Hematopoietic multipotent progenitor cell treated with erythropoietin and hydrocortisone succinate and interleukin-3 and kit ligand, for 15 days (in vitro differentiated cells): Measurements from ENCODE around the gene BLOC1S2.
A peak's percentile ranks its signal among the peaks of the same experiment; 100 is the strongest.
"Not testable (repeated sequence)": the region's sequence is repeated elsewhere in the genome, so short reads cannot be mapped to it uniquely, and the experiment has no call there.

Experiments
- DNase-seq: peaks from one replicate; pipeline ENCODE4 v3.0.0-alpha.2; 2015; ENCODE audit warnings: low spot score

BLOC1S2 gene

DNA sequence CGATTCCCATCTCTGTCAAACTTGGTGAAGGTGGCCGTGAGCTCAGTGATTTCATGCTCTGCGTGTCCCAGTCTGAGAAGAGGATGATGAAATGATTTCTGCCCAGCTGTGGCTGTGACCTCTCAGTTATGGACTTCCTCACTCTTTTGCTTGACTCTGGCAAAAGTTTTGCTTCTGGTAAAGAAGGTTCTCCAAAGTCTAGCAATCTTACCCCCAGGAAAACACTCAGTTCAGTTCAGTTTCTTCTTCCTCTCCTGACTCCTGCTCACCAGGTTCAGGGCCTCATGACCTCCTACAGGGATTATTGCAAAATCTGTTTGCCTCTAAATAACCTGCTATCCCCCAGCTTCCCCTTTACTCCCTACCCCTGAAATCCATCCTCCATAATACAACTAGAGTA lies 4.9 kb upstream of the BLOC1S2 start:
- no peak for DNase-seq

DNA sequence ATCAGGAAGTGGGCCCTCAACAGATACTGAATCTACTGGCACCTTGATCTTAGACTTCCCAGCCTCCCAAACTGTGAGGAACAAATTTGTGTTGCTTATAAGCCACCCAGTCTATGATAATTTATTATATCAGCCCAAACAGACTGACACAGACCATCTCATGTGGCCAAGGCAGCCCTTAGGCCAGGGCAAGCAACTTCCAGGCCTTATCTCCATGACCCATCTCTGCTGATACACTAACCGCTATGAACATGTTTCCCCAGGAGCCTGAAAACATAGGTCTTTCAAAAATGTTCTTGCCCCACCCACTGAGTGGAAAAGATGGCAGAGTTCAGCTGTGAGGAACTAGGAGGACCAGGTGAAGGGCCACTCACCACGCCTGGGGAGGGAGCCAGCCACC lies 3.2 kb upstream of the BLOC1S2 start:
- DNase-seq: no peak

- no peak for DNase-seq
Measured at GRCh38 chr10:100288196-100288595, 1.7 kb upstream of the BLOC1S2 start.

DNA sequence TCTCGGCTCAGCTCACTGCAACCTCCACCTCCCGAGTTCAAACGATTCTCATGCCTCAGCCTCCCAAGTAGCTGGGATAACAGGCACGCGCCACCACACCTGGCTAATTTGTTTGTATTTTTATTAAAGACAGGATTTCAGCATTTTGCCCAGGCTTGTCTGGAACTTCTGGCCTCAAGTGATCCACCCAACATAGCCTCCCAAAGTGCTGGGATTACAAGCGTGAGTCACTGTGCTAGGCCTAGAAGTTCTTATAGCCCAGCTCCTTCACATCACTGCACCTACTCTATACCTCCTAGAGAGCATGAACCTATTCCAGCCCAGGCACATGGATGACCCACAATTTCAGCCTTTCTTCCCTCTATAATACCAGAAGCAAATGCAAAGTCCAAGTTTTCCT lies 1.3 kb upstream of the BLOC1S2 start:
- no peak for DNase-seq

DNA sequence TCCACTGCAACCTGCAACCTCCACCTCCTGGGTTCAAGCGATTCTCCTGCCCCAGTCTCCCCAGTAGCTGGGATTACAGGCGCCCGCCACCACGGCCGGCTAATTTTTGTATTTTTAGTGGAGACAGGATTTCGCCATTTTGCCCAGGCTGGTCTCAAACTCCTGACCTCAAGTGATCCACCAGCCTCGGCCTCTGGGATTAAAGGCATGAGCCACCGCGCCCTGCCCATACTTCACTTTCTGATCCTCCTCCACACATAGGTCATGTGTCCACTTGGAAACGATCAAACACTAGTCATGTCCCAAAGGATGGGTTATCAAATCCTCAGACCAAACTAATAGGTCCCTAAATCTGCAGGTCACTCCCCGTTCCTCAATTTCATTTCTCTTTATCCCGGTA lies 1.2 kb downstream of the BLOC1S2 start:
- not testable (repeated sequence) for DNase-seq

DNA sequence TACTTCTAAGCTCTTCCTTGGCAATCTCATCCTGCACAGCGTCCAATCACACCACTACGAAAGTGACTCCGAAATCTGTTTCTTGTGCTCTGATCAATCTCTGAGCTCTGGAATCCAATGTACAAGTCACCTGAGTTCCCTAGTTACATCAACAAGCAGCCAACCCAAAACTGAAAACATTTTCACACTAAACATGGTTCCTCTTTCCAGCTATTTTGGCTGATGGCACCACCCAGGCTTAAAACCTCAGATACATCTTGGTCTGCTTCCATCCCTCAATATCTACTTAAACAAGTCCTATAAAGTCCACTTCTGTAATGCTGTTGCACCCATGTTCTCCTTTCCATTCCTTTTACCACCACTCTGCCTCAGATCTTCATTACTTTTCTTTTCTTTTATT lies 3.6 kb downstream of the BLOC1S2 start:
- DNase-seq: no peak

- not testable (repeated sequence) for DNase-seq
Measured at GRCh38 chr10:100276971-100277370, 9.5 kb downstream of the BLOC1S2 start.

DNA sequence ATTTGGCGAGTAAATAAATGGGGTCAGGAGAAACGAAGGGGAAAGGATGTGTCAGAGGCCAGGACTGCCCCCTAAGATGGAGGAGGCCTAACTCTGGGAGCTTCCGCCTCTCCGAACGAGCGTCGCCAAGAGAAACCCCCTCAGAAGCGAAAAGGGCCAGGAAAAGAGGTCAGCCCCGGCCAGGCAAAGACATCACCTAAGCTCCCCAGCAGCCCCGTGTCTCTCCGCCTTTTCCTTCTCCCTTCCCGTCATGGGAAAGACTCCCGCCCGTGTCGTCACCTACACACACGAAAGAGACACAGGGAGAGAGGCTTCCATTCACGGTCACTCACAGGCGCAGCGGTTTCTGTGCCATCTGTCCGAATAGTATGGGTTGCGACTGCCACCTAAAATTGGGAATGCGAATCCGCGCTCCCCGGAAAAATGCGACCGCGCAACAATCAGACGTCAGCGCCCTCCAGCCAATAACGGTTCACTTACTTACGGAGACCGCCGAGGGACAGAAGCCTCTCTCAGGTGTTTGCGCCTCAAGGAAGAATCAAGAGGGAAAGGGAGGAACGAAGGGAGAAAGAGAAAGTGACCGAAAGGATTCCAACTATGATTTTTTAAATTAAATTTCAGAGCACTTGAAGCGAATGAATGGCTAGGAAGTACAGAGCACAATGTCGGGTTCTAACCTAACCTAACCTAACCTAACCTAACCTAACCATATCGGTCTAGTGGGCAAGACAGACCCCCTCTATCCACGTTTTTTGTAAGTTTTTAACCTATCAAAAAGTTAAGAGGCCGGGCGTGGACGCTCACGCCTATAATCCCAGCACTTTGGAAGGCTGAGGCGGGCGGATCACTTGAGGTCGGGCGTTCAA lies 19.0 kb downstream of the BLOC1S2 start, which contains the start of gene CWF19L1:
Gene CWF19L1, minus strand, starts transcription at position 400 of the 866 bp plus-strand sequence. Its CDS starts 45 bp downstream, at position 355.
- DNase-seq: peak; percentile 77

- DNase-seq: no peak
Measured at GRCh38 chr10:100265821-100266485, 20.5 kb downstream of the BLOC1S2 start.

DNA sequence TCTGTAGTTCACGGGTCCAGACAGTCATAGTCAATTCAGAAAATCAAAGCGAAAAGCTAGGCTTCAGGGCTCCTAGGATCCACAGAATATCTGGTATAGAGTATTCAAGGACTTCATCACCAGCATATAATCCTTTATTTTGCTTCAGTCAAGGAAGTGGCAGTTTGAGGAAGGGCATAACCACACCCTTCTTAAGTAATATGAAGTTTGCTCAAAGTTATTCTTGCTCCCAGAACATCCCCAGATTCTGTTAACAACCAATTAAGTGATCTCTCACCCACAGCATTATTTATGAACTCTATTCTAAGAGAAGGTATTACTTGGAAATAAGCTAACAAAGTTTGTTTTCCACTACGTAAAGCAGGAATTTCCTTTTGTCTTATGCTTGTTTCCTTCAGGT lies 32.3 kb downstream of the BLOC1S2 start:
- DNase-seq: no peak

GRCh38 chr10:100253041-100253440 lies 33.4 kb downstream of the BLOC1S2 start:
- DNase-seq: no peak

GRCh38 chr10:100248820-100249219 lies 37.7 kb downstream of the BLOC1S2 start:
- DNase-seq: no peak

GRCh38 chr10:100245484-100246220 lies 40.8 kb downstream of the BLOC1S2 start:
- DNase-seq: no peak

DNA sequence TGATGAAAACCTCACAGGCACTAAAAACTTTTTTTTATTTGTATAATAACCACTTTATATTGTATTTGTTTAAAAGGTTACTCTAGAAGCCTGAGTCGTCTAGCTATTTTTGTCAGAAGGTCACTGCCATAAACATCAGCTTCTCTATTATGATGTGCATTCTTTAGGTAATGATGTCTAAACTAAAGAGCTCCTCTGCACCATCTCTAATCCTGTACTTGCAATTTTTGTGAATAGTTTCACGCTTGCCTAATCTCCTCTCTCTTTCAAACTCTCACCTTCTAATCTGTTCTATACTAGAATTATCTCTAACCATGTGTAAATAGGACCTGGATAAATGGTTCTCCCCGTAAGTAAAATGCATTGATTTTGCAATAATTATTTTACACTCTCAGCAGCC lies 46.6 kb downstream of the BLOC1S2 start:
- DNase-seq: no peak

GRCh38 chr10:100238429-100238828 lies 48.1 kb downstream of the BLOC1S2 start:
- DNase-seq: no peak

- DNase-seq: no peak
Measured at GRCh38 chr10:100232101-100232500, 54.4 kb downstream of the BLOC1S2 start.

DNA sequence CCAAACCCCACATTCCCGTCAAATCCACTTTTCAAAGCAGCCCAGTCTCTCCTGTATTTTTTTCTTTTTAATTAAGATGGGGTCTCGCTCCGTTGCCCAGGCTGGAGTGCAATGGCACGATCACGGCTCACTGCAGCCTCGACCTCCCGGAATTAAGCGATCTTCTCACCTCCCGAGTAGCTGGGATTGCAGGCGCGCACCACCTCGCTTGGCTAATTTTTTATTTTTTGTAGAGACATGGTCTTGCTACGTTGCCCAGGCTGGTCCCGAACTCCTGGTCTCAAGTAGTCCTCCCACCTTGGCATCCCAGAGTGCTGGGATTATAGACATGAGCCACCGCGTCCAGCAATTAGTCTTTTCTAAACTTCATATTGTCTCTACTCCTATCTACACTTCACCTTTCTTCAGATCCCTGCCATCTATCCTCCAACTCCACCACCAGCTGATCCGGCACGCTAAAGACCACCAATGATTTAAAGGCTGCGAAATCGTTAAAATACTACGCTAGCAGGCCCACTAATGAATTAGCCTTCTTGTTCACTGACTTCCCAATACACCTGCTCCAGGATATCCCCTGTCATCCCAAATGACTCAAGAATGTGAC lies 56.6 kb downstream of the BLOC1S2 start:
- DNase-seq: no peak

- no peak for DNase-seq
Measured at GRCh38 chr10:100223879-100224278, 62.6 kb downstream of the BLOC1S2 start.
